K562 (cell line): Measurements from ENCODE around the gene IDH3G. TPM values are rescaled to one million over a fixed set of nuclear protein-coding genes. Genes with fewer than 3 reads are reported as not detected.

Experiments
- polyA plus RNA-seq, 8 experiments: library from polyadenylated mRNA; depleted of rRNA in 4 of 8; stranded (reverse) in 5 of 8; unstranded in 3 of 8; fragments of >200 nt; fragmentation: Nextera tagmentation in 2 of 8; fragmentation: Illumina TruSeq in 1 of 8; extraction: Ambion mirVana in 2 of 8; extraction: Trizol in 1 of 8; gene quantifications; 2 replicates each; pipeline versions ENCODE4 v1.2.1 to v1.2.3, GENCODE V29; 2011 to 2014; ENCODE audit warnings: inconsistent platforms in 1 of 8, missing spikeins in 1 of 8
- total RNA-seq, 7 experiments: library from RNA; depleted of rRNA in 6 of 7; stranded (reverse); fragments of >200 nt in 6 of 7; fragmentation: Illumina TruSeq in 2 of 7; extraction: Trizol in 2 of 7; gene quantifications; 2 replicates each; pipeline versions ENCODE4 v1.2.1 to v1.2.3, GENCODE V29; 2011 to 2021; ENCODE audit warnings: low replicate concordance in 1 of 7

IDH3G gene
- total and polyA plus RNA-seq, 9 of the 15 experiments (the other 6 are each of a cell fraction or from before 2014, with no cell fraction given): 24.3 to 72.5 (median 37.9) TPM

Other genes with a start within 250 kb of the IDH3G start
Only the 7 nearest of the 18 such genes appear.
- 156 and 184 TPM in 2 replicates for gene BCAP31, start 70.0 kb downstream of the IDH3G start, total RNA-seq (2014; rRNA removed)
- 206 and 225 TPM in 2 replicates for gene BCAP31, start 70.0 kb downstream of the IDH3G start, total RNA-seq (2014; rRNA removed; fragmentation: Illumina TruSeq; extraction: Trizol)
- 170 and 173 TPM in 2 replicates for gene BCAP31, start 70.0 kb downstream of the IDH3G start, total RNA-seq (2015; rRNA removed; fragmentation: Illumina TruSeq; extraction: Trizol)
- gene BCAP31, start 70.0 kb downstream of the IDH3G start, total RNA-seq (2021): 261 and 262 TPM in 2 replicates
- gene BCAP31, start 70.0 kb downstream of the IDH3G start, polyA plus RNA-seq (2011; rRNA removed): 157 and 186 TPM in 2 replicates
- 188 and 219 TPM in 2 replicates for gene BCAP31, start 70.0 kb downstream of the IDH3G start, polyA plus RNA-seq (2014; fragmentation: Illumina TruSeq; extraction: Trizol)
- gene BCAP31, start 70.0 kb downstream of the IDH3G start, polyA plus RNA-seq (2014; fragmentation: Nextera tagmentation; extraction: Ambion mirVana): 100 to 1,000 TPM; 562 to 683 TPM
- gene BCAP31, start 70.0 kb downstream of the IDH3G start, polyA plus RNA-seq (2014; rRNA removed): 175 and 176 TPM in 2 replicates
- gene ABCD1, start 69.5 kb downstream of the IDH3G start, total RNA-seq (2014; rRNA removed): 3.9 and 6.0 TPM in 2 replicates
- 0.80 and 1.4 TPM in 2 replicates for gene ABCD1, start 69.5 kb downstream of the IDH3G start, total RNA-seq (2014; rRNA removed; fragmentation: Illumina TruSeq; extraction: Trizol)
- gene ABCD1, start 69.5 kb downstream of the IDH3G start, total RNA-seq (2015; rRNA removed; fragmentation: Illumina TruSeq; extraction: Trizol): 2.8 and 3.1 TPM in 2 replicates
- 6.9 and 7.1 TPM in 2 replicates for gene ABCD1, start 69.5 kb downstream of the IDH3G start, total RNA-seq (2021)
- gene ABCD1, start 69.5 kb downstream of the IDH3G start, polyA plus RNA-seq (2011; rRNA removed): 1.6 and 3.8 TPM in 2 replicates
- 2.2 and 3.5 TPM in 2 replicates for gene ABCD1, start 69.5 kb downstream of the IDH3G start, polyA plus RNA-seq (2014; fragmentation: Illumina TruSeq; extraction: Trizol)
- gene ABCD1, start 69.5 kb downstream of the IDH3G start, polyA plus RNA-seq (2014; fragmentation: Nextera tagmentation; extraction: Ambion mirVana): under 1 TPM; 0.07 to 0.18 TPM
- gene ABCD1, start 69.5 kb downstream of the IDH3G start, polyA plus RNA-seq (2014; rRNA removed): 3.8 and 5.2 TPM in 2 replicates
- gene PLXNB3, start 30.1 kb downstream of the IDH3G start, total RNA-seq (2014; rRNA removed): 1.6 and 2.0 TPM in 2 replicates
- 0.22 TPM in 1 of 2 replicates, not detected in the other for gene PLXNB3, start 30.1 kb downstream of the IDH3G start, total RNA-seq (2014; rRNA removed; fragmentation: Illumina TruSeq; extraction: Trizol)
- gene PLXNB3, start 30.1 kb downstream of the IDH3G start, total RNA-seq (2015; rRNA removed; fragmentation: Illumina TruSeq; extraction: Trizol): 0.25 and 0.72 TPM in 2 replicates
- gene PLXNB3, start 30.1 kb downstream of the IDH3G start, total RNA-seq (2021): 1.6 TPM in 2 replicates
- 1.5 and 2.4 TPM in 2 replicates for gene PLXNB3, start 30.1 kb downstream of the IDH3G start, polyA plus RNA-seq (2011; rRNA removed)
- 0.40 and 0.50 TPM in 2 replicates for gene PLXNB3, start 30.1 kb downstream of the IDH3G start, polyA plus RNA-seq (2014; fragmentation: Illumina TruSeq; extraction: Trizol)
- gene PLXNB3, start 30.1 kb downstream of the IDH3G start, polyA plus RNA-seq (2014; fragmentation: Nextera tagmentation; extraction: Ambion mirVana): not detected
- gene PLXNB3, start 30.1 kb downstream of the IDH3G start, polyA plus RNA-seq (2014; rRNA removed): 1.4 and 1.6 TPM in 2 replicates
- gene SRPK3, start 13.3 kb downstream of the IDH3G start, total RNA-seq (2014; rRNA removed): 0.09 TPM in 1 of 2 replicates, not detected in the other
- gene SRPK3, start 13.3 kb downstream of the IDH3G start, total RNA-seq (2014; rRNA removed; fragmentation: Illumina TruSeq; extraction: Trizol): not detected in 2 replicates
- gene SRPK3, start 13.3 kb downstream of the IDH3G start, total RNA-seq (2015; rRNA removed; fragmentation: Illumina TruSeq; extraction: Trizol): not detected in 2 replicates
- gene SRPK3, start 13.3 kb downstream of the IDH3G start, total RNA-seq (2021): 0.04 TPM in 1 of 2 replicates, not detected in the other
- 0.01 and 0.12 TPM in 2 replicates for gene SRPK3, start 13.3 kb downstream of the IDH3G start, polyA plus RNA-seq (2011; rRNA removed)
- 0.03 TPM in 1 of 2 replicates, not detected in the other for gene SRPK3, start 13.3 kb downstream of the IDH3G start, polyA plus RNA-seq (2014; fragmentation: Illumina TruSeq; extraction: Trizol)
- under 1 TPM; 0.04 to 0.06 TPM for gene SRPK3, start 13.3 kb downstream of the IDH3G start, polyA plus RNA-seq (2014; fragmentation: Nextera tagmentation; extraction: Ambion mirVana)
- 0.03 and 0.07 TPM in 2 replicates for gene SRPK3, start 13.3 kb downstream of the IDH3G start, polyA plus RNA-seq (2014; rRNA removed)
- 222 and 275 TPM in 2 replicates for gene SSR4, start 293 bp upstream of the IDH3G start, total RNA-seq (2014; rRNA removed)
- 120 and 146 TPM in 2 replicates for gene SSR4, start 293 bp upstream of the IDH3G start, total RNA-seq (2014; rRNA removed; fragmentation: Illumina TruSeq; extraction: Trizol)
- gene SSR4, start 293 bp upstream of the IDH3G start, total RNA-seq (2015; rRNA removed; fragmentation: Illumina TruSeq; extraction: Trizol): 299 and 311 TPM in 2 replicates
- gene SSR4, start 293 bp upstream of the IDH3G start, total RNA-seq (2021): 272 and 275 TPM in 2 replicates
- 255 and 290 TPM in 2 replicates for gene SSR4, start 293 bp upstream of the IDH3G start, polyA plus RNA-seq (2011; rRNA removed)
- gene SSR4, start 293 bp upstream of the IDH3G start, polyA plus RNA-seq (2014; fragmentation: Illumina TruSeq; extraction: Trizol): 196 and 294 TPM in 2 replicates
- 100 to 1,000 TPM; 469 to 492 TPM for gene SSR4, start 293 bp upstream of the IDH3G start, polyA plus RNA-seq (2014; fragmentation: Nextera tagmentation; extraction: Ambion mirVana)
- gene SSR4, start 293 bp upstream of the IDH3G start, polyA plus RNA-seq (2014; rRNA removed): 344 and 405 TPM in 2 replicates
- gene PDZD4, start 36.2 kb upstream of the IDH3G start, total RNA-seq (2014; rRNA removed): 0.05 TPM in 1 of 2 replicates, not detected in the other
- not detected in 2 replicates for gene PDZD4, start 36.2 kb upstream of the IDH3G start, total RNA-seq (2014; rRNA removed; fragmentation: Illumina TruSeq; extraction: Trizol)
- gene PDZD4, start 36.2 kb upstream of the IDH3G start, total RNA-seq (2015; rRNA removed; fragmentation: Illumina TruSeq; extraction: Trizol): not detected in 2 replicates
- gene PDZD4, start 36.2 kb upstream of the IDH3G start, total RNA-seq (2021): 0.38 TPM in 1 of 2 replicates, not detected in the other
- gene PDZD4, start 36.2 kb upstream of the IDH3G start, polyA plus RNA-seq (2011; rRNA removed): 0.07 and 0.18 TPM in 2 replicates
- gene PDZD4, start 36.2 kb upstream of the IDH3G start, polyA plus RNA-seq (2014; fragmentation: Illumina TruSeq; extraction: Trizol): not detected in 2 replicates
- not detected for gene PDZD4, start 36.2 kb upstream of the IDH3G start, polyA plus RNA-seq (2014; fragmentation: Nextera tagmentation; extraction: Ambion mirVana)
- 0.08 TPM in 1 of 2 replicates, not detected in the other for gene PDZD4, start 36.2 kb upstream of the IDH3G start, polyA plus RNA-seq (2014; rRNA removed)
- 0.09 and 0.24 TPM in 2 replicates for gene L1CAM, start 91.8 kb upstream of the IDH3G start, total RNA-seq (2014; rRNA removed)
- 0.10 and 0.40 TPM in 2 replicates for gene L1CAM, start 91.8 kb upstream of the IDH3G start, total RNA-seq (2014; rRNA removed; fragmentation: Illumina TruSeq; extraction: Trizol)
- gene L1CAM, start 91.8 kb upstream of the IDH3G start, total RNA-seq (2015; rRNA removed; fragmentation: Illumina TruSeq; extraction: Trizol): 0.11 and 0.36 TPM in 2 replicates
- 0.29 and 0.86 TPM in 2 replicates for gene L1CAM, start 91.8 kb upstream of the IDH3G start, total RNA-seq (2021)
- 0.15 and 0.61 TPM in 2 replicates for gene L1CAM, start 91.8 kb upstream of the IDH3G start, polyA plus RNA-seq (2011; rRNA removed)
- gene L1CAM, start 91.8 kb upstream of the IDH3G start, polyA plus RNA-seq (2014; fragmentation: Illumina TruSeq; extraction: Trizol): 0.16 and 0.21 TPM in 2 replicates
- gene L1CAM, start 91.8 kb upstream of the IDH3G start, polyA plus RNA-seq (2014; fragmentation: Nextera tagmentation; extraction: Ambion mirVana): not detected
- 0.62 TPM in 1 of 2 replicates, not detected in the other for gene L1CAM, start 91.8 kb upstream of the IDH3G start, polyA plus RNA-seq (2014; rRNA removed)